HL-60 (cell line): Measurements from ENCODE around the gene DOCK9.

Experiments used
- CTCF ChIP-seq: IDR thresholded peaks from one replicate; pipeline ENCODE4 v1.5.1; 2011; ENCODE audit warnings: low read length, control low read depth, inconsistent platforms; ENCODE audit not compliant: insufficient read depth
- GABPA ChIP-seq: IDR thresholded peaks from 2 replicates; pipeline ENCODE4 v1.6.1; 2012; ENCODE audit warnings: low read depth
- POLR2AphosphoS5 ChIP-seq: IDR thresholded peaks from 2 replicates; pipeline ENCODE4 v1.6.1; 2012; ENCODE audit warnings: low read depth
- REST ChIP-seq: IDR thresholded peaks from 2 replicates; pipeline ENCODE4 v1.6.1; 2012; ENCODE audit warnings: low read depth; ENCODE audit not compliant: insufficient replicate concordance

- TF ChIP-seq REST (no peak), CTCF (no peak), POLR2AphosphoS5 (no peak), GABPA (no peak)
Observed at GRCh38 chr13:98751861-98752466, 225.9 kb downstream of the DOCK9 start.
